Pancreas (tissue), 10 donors: ENCODE measurements around the gene ZDHHC1. TPM values are rescaled to one million over a fixed set of nuclear protein-coding genes. Genes with fewer than 3 reads are reported as not detected.

ENCODE experiments used
- ATAC-seq, 4 donors: fragments of 200-7000 bp; cut with Tn5 transposase; one replicate each; pipeline versions ENCODE4 v1.8.0 to v1.9.1; 2020; ENCODE audit warnings: mild to moderate bottlenecking in 4 of 4, moderate library complexity in 4 of 4
- DNase-seq, 6 donors: peaks; one replicate each; pipeline ENCODE4 v3.0.0-alpha.2; 2020
- FAIRE-seq: peaks from 2 replicates; lab custom pipeline; 2012; peaks lifted over from hg19 to GRCh38; lab: Jason Lieb, UNC
- H3K27ac ChIP-seq, 4 donors: fragments of 200-600 bp; sonication (generic); 1 replicate in 3 of 4; 2 replicates in 1 of 4; pipeline versions ENCODE4 v1.5.0 to v1.8.0; 2020
- H3K27me3 ChIP-seq, 4 donors: fragments of 200-600 bp; one replicate each; pipeline ENCODE4 v1.8.0; 2021
- H3K36me3 ChIP-seq, 3 donors: fragments of 200-600 bp; sonication (generic) in 1 of 3; one replicate each; pipeline versions ENCODE4 v1.5.0 to v1.8.0; 2020 to 2021
- H3K4me1 ChIP-seq, 3 donors: fragments of 200-600 bp; one replicate each; pipeline ENCODE4 v1.8.0; 2021
- H3K4me3 ChIP-seq, 4 donors: fragments of 200-600 bp; sonication (generic) in 2 of 4; one replicate each; pipeline versions ENCODE4 v1.5.0 to v1.8.0; 2020 to 2021
- H3K9me3 ChIP-seq, 4 donors: fragments of 200-600 bp; one replicate each; pipeline ENCODE4 v1.8.0; 2021
- WGBS, 2 donors: extraction: QIAGEN DNeasy Blood & Tissue Kit; methylation state at CpG; one replicate each; pipeline ENCODE4 v1.1.7; 2013; 5-methylcytosine and 5-hydroxymethylcytosine counted together
- intact Hi-C, 3 donors: fragments of 100-400 bp; cut with DNase I; formaldehyde crosslinking; loops; one replicate each; pipeline versions ENCODE4 v1.11.1 to v1.14.2; 2022
- polyA plus RNA-seq, 2 donors: library from polyadenylated mRNA; stranded (reverse); fragments of 200-250 nt; gene quantifications; one replicate each; pipeline ENCODE4 v1.2.3, GENCODE V29; 2013
- total RNA-seq, 6 donors: library from RNA; stranded (reverse); fragmentation: NEBNext Ultra II Directional in 4 of 6; extraction: Animal tissue kit (Norgen Biotek cat#: 25700) in 4 of 6; gene quantifications; one replicate each; pipeline versions ENCODE4 v1.2.1 to v1.2.4, GENCODE V29; 2021 to 2023
- TF ChIP-seq, protein P1 (sequence below), 4 donors: fragments of 200-600 bp; sonication (generic) in 3 of 4; IDR thresholded peaks; one replicate each; pipeline versions ENCODE4 v1.5.0 to v1.8.0; 2021; ENCODE audit warnings: antibody characterized with exemption in 4 of 4
- donor health status: healthy with polysubstance abuse.
- donor health status: DM: no; HTN: no; CAD: no; lungs with moderate emphysema.
- donor health status: DM: no; HTN: no; CAD: no.
- donor health status: control.
- donor health status: control.
- donor health status: Bipolar disorder and iron deficiency.
- donor health status: DM: yes; HTN: yes; CAD: no.
- donor health status: DM: no; HTN: no; CAD: no.
- donor health status: DM: no; HTN: no; CAD: no.
- donor health status: DM: yes; HTN: yes; CAD: no.

Gene ZDHHC1
- total and polyA plus RNA-seq, 8 donors: 8.1 to 15.2 (median 10.0) TPM

DNA sequence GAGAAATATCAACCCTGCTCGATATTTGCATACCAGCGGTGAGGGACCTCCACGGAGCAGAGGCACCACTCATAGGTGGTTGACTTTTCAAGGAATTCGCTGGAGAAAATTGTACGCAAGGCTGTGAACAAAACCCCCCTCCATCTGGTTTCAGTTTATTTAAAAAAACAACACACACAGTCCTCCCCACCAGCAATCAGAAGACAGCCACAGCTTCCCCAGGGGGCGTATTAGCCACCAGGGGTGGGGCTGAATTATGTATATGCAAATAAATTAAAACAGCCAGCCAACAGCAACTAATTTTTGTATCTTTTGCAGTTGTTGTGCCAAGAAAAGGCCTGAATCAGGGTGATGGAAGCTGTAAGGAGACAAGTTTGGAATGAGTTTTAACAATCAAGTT lies 8.8 kb upstream of the ZDHHC1 start:
- H3K27ac ChIP-seq: peak overlapping the region in 1 of 4 donors; percentile 19
- peaks cover 18 to 20% (median 19%) of the 10 kb centered on the region in 3 donors for H3K4me1 ChIP-seq
- FAIRE-seq (no peak), ATAC-seq (no peak), DNase-seq (no peak)
- H3K27me3 ChIP-seq: no peaks in the 10 kb centered on the region
- TF ChIP-seq, protein P1, sequence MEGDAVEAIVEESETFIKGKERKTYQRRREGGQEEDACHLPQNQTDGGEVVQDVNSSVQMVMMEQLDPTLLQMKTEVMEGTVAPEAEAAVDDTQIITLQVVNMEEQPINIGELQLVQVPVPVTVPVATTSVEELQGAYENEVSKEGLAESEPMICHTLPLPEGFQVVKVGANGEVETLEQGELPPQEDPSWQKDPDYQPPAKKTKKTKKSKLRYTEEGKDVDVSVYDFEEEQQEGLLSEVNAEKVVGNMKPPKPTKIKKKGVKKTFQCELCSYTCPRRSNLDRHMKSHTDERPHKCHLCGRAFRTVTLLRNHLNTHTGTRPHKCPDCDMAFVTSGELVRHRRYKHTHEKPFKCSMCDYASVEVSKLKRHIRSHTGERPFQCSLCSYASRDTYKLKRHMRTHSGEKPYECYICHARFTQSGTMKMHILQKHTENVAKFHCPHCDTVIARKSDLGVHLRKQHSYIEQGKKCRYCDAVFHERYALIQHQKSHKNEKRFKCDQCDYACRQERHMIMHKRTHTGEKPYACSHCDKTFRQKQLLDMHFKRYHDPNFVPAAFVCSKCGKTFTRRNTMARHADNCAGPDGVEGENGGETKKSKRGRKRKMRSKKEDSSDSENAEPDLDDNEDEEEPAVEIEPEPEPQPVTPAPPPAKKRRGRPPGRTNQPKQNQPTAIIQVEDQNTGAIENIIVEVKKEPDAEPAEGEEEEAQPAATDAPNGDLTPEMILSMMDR (IDR thresholded peaks at IDR 0.05): no peak
- intact Hi-C loops: loop anchor here in 1 of 3 donors (5.0 kb wide), 1 partner anchor 42 kb away; no protein-coding TSS in a partner anchor
- H3K4me3 ChIP-seq: no peak overlapping the region
- no peaks in the 10 kb centered on the region for H3K9me3 ChIP-seq
- H3K36me3 ChIP-seq: no peaks in the 10 kb centered on the region
- WGBS, 2 donors: 73 to 76% methylated on average over 6 of the region's 6 CpGs

DNA sequence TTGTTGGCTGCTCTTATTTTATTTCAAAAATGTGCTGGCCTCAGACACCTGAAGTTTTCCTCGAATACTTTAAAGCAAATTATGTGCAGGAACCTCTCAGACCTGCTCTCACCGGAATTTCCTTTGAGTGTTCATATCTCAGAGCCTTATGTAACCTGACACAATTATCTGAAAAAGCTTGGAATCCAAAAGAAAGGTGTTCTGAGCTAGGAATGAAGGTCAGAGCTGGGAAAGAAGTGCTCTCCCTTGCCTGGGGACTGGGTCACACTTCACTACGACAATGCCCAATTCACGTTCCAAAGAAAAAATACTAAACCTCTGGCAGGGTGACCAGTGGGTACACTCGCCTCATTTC lies 8.0 kb upstream of the ZDHHC1 start:
- Histone ChIP-seq H3K4me3 (no peak overlapping the region), H3K9me3 (no peaks in the 10 kb centered on the region), H3K36me3 (no peaks in the 10 kb centered on the region), H3K27ac (peak overlapping the region in 3 of 4 donors; percentile 19 to 59 (median 49)), H3K4me1 (peaks cover 16 to 19% (median 18%) of the 10 kb centered on the region in 3 donors), H3K27me3 (no peaks in the 10 kb centered on the region)
- DNase-seq (no peak), ATAC-seq (peak in 3 of 4 donors; percentile 9 to 55 (median 48)), FAIRE-seq (no peak)
- 11% methylated on average over 5 of the region's 5 CpGs for WGBS, 2 donors
- intact Hi-C loops: no loop called here
- TF ChIP-seq, protein P1 (IDR thresholded peaks at IDR 0.05): no peak

DNA sequence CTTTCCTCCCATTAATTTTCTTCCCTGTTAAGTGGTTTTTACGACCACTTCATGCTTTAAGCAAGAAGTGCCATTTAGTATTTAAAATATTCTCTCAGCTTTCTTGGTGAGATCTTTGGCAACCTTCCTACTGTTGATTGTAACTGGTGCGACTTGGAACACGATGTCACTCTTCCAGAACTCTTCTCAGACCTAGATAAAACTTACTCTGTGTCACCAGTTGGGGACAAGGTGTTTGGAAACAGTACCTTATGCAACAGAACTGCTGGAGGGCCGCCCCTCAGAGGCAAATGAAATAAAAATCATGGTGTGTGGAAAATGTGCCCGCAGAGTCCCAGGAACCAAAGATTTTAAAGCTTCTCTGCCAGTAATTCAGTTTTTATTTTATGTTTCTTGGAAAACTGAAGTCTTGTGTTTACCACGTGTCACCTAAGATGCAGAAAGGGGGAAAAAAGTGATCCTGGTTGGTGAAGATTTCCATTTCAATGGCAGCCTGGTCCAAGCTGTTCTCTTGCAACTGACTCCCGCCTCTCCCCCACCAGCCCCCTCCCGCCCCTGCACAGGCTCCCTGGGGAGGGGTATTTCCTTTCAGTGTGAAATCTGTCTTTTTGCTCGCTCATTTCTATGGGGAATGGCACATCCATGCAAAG lies 7.5 kb upstream of the ZDHHC1 start:
- H3K9me3 ChIP-seq: no peaks in the 10 kb centered on the region
- H3K36me3 ChIP-seq: no peaks in the 10 kb centered on the region
- intact Hi-C loops: no loop called here
- no peaks in the 10 kb centered on the region for H3K27me3 ChIP-seq
- TF ChIP-seq, protein P1 (IDR thresholded peaks at IDR 0.05): no peak
- WGBS, 2 donors: 44% methylated on average over 9 of the region's 9 CpGs
- DNase-seq (no peak), FAIRE-seq (no peak), ATAC-seq (peak in 1 of 4 donors; percentile 17)
- peaks cover 16 to 19% (median 18%) of the 10 kb centered on the region in 3 donors for H3K4me1 ChIP-seq
- peak overlapping the region in 2 of 4 donors; percentile 49 to 59 for H3K27ac ChIP-seq
- H3K4me3 ChIP-seq: no peak overlapping the region

DNA sequence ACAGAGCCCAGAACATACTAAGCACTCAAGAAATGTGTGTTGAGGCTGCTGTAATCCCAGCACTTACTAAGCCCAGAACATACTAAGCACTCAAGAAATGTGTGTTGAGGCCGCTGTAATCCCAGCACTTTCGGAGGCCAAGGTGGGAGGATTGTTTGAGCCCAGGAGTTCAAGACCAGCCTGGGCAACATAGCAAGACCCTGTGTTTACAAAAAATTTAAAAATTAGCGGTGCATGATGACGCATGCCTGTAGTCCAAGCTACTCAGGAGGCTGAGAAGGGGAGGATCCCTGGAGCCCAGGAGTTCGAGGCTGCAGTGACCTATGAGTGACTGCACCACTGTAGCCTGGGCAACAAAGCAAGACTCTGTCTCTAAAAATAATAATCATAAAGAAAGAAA lies 6.7 kb upstream of the ZDHHC1 start:
- no peak for DNase-seq
- TF ChIP-seq, protein P1 (IDR thresholded peaks at IDR 0.05): no peak
- 93 to 97% methylated on average over 5 of the region's 5 CpGs for WGBS, 2 donors

DNA sequence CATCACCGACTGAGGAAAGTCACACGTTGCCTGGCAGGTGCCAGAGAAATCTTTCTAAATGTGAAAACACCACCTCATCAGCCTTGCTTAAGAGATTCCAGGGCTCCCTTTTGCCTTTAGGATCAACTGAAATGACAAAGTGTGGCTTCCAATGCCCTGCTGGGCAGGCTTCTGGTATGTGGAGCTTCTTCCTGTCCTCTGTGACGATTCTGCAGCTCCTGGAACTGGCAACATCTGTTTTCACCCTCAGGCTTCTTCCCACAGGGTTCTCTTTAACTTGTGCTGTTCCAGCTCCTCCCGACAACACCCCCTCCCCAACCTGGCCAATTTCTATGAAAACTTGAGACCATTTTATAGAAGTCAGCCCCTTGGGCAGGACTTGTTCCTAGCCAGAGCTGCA lies 4.8 kb upstream of the ZDHHC1 start:
- DNase-seq (no peak), ATAC-seq (no peak), FAIRE-seq (no peak)
- intact Hi-C loops: no loop called here
- no peak overlapping the region for H3K27ac ChIP-seq
- no peaks in the 10 kb centered on the region for H3K9me3 ChIP-seq
- no peaks in the 10 kb centered on the region for H3K27me3 ChIP-seq
- peaks cover 12 to 14% (median 13%) of the 10 kb centered on the region in 3 donors for H3K4me1 ChIP-seq
- H3K36me3 ChIP-seq: no peaks in the 10 kb centered on the region
- no peak overlapping the region for H3K4me3 ChIP-seq
- 82 to 92% methylated on average over 4 of the region's 4 CpGs for WGBS, 2 donors
- TF ChIP-seq, protein P1 (IDR thresholded peaks at IDR 0.05): no peak

More for the DNA sequence above, 6.7 kb upstream of the ZDHHC1 start:
- Histone ChIP-seq H3K4me1 (peaks cover 12 to 14% (median 13%) of the 10 kb centered on the region in 3 donors), H3K4me3 (no peak overlapping the region), H3K27me3 (no peaks in the 10 kb centered on the region), H3K27ac (no peak overlapping the region), H3K9me3 (no peaks in the 10 kb centered on the region), H3K36me3 (no peaks in the 10 kb centered on the region)
- ATAC-seq (no peak), FAIRE-seq (no peak)
- intact Hi-C loops: no loop called here
